Measurements from ENCODE around the gene CRB2.

Gene CRB2

GRCh38 chr9:123402981-123403509 lies 47.0 kb downstream of the CRB2 start:
- DNase-seq (ENCODE audit: low read depth, low spot score): no peak

GRCh38 chr9:123406016-123406415 lies 50.0 kb downstream of the CRB2 start:
- DNase-seq (ENCODE audit: low read depth, low spot score): no peak

GRCh38 chr9:123406691-123407216 lies 50.8 kb downstream of the CRB2 start:
- DNase-seq (ENCODE audit: low read depth, low spot score): no peak

- no peak for DNase-seq (ENCODE audit: low read depth, low spot score)
These were observed 51.3 kb downstream of the CRB2 start for GRCh38 chr9:123407217-123407851.

- DNase-seq (ENCODE audit: low read depth, low spot score): no peak
These were observed 52.6 kb downstream of the CRB2 start for GRCh38 chr9:123408313-123409262.

GRCh38 chr9:123410281-123410910 lies 54.4 kb downstream of the CRB2 start:
- DNase-seq (ENCODE audit: low read depth, low spot score): no peak

- no peak for DNase-seq (ENCODE audit: low read depth, low spot score)
These were observed 55.2 kb downstream of the CRB2 start for GRCh38 chr9:123411191-123411590.

GRCh38 chr9:123411636-123412035 lies 55.6 kb downstream of the CRB2 start:
- DNase-seq (ENCODE audit: low read depth, low spot score): no peak

GRCh38 chr9:123412171-123412820 lies 56.3 kb downstream of the CRB2 start:
- DNase-seq (ENCODE audit: low read depth, low spot score): no peak

- DNase-seq (ENCODE audit: low read depth, low spot score): no peak
These were observed 58.2 kb downstream of the CRB2 start for GRCh38 chr9:123414204-123414603.

- DNase-seq (ENCODE audit: low read depth, low spot score): no peak
These were observed 59.2 kb downstream of the CRB2 start for GRCh38 chr9:123414936-123415930.

GRCh38 chr9:123416176-123416575 lies 60.2 kb downstream of the CRB2 start:
- DNase-seq (ENCODE audit: low read depth, low spot score): no peak

- DNase-seq (ENCODE audit: low read depth, low spot score): no peak
These were observed 61.5 kb downstream of the CRB2 start for GRCh38 chr9:123417289-123418051.

- DNase-seq (ENCODE audit: low read depth, low spot score): no peak
These were observed 62.0 kb downstream of the CRB2 start for GRCh38 chr9:123418052-123418430.

GRCh38 chr9:123418506-123418905 lies 62.5 kb downstream of the CRB2 start:
- no peak for DNase-seq (ENCODE audit: low read depth, low spot score)

- DNase-seq (ENCODE audit: low read depth, low spot score): no peak
These were observed 63.1 kb downstream of the CRB2 start for GRCh38 chr9:123419091-123419490.

GRCh38 chr9:123419721-123420591 lies 64.0 kb downstream of the CRB2 start:
- DNase-seq (ENCODE audit: low read depth, low spot score): no peak

- DNase-seq (ENCODE audit: low read depth, low spot score): no peak
These were observed 64.7 kb downstream of the CRB2 start for GRCh38 chr9:123420592-123421111.

All from iPS DF 19.7 (cell line).